Stimulated activated CD4-positive, alpha-beta T cell treated with anti-CD3 and anti-CD28 coated beads, Interleukin-4, amount 100 ng/mL, for 24 hours (primary cell): ENCODE data around the gene ZNF790.
"Not testable (repeated sequence)": the region's sequence is repeated elsewhere in the genome, so short reads cannot be mapped to it uniquely, and the experiment has no call there.

Experiments used
- DNase-seq: peaks from one replicate; pipeline ENCODE4 v3.0.0-alpha.2; 2020

ZNF790 gene

DNA sequence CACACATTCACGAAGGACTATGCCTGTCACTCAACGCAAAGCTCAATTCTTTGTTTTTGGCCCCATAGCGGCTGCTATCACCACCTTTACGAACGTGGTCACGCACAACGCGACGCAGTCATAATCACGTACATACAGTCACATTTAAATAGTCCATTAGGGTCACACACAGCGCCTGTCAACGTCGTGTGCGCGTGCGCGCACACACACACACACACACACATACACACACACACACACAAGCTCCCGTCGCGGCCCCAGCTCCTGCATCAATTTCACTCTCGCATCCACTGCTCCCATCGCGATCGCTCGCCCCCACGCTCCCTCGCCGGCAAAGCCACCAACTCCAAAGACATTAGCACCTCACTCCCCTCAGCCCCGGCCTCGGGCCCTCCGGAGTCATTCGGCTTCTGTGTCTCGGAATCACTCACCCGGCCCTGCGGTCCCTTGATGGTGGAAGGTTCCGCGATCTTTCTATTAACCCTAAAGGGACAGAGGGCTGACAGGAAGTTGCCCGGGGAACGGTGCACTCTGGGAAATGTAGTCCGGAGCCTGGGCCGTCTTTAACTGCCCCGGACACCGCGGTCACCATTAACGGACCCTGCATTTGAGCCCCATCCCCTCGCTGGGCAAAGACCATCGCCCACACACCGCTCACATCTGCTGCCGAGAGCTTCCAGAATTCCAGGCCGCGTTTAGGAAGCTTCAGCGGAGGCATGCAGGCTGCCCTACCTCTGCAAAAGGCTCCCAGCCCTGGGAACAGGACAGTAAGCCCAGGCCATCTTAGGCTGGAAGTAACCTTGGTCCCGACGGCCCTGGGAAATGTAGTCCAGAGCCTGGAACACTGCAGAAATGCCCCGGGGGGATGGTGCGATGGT is at the start of gene ZNF790:
ZNF790 (minus strand) TSS at position 482 of the 878 bp plus-strand sequence. CDS start 12,768 bp downstream, outside the sequence.
- DNase-seq, result peak; percentile 86

DNA sequence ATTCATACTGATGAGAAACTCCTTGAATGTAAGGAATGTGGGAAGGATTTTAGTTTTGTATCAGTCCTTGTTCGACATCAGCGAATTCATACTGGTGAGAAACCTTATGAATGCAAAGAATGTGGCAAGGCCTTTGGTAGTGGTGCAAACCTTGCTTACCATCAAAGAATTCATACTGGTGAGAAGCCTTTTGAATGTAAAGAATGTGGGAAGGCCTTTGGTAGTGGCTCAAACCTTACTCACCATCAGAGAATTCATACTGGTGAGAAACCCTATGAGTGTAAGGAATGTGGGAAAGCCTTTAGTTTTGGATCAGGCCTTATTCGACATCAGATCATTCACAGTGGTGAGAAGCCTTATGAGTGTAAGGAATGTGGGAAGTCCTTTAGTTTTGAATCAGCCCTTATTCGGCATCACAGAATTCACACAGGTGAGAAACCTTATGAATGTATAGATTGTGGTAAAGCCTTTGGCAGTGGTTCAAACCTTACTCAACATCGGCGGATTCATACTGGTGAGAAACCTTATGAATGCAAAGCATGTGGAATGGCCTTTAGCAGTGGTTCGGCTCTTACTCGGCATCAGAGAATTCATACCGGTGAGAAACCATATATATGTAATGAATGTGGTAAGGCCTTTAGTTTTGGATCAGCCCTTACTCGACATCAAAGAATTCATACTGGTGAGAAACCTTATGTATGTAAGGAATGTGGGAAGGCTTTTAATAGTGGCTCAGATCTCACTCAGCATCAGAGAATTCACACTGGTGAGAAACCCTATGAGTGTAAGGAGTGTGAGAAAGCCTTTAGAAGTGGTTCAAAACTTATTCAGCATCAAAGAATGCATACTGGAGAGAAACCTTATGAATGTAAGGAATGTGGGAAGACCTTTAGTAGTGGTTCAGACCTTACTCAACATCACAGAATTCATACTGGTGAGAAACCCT is 39.1 kb upstream of the ZNF790 start:
- DNase-seq, result no peak

DNA sequence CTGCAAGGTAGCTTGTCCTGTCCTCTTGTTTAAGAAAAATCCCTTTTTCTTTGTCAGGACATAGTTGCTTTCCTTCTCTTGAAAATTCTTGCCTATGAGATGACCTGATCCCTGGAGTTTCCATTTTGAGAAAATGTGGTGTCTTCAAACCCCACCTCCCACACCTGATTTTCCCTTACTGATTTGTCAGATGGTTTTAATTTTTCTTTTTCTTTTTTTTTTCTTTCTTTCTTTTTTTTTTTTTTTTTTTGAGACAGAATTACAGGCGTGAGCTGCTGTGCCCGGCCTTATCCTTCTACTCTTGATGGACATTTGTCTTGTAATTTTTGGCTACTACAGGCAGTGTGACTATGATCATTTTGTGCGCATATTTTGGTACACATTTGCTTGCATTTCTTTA is 13.7 kb upstream of the ZNF790 start:
- DNase-seq, result no peak

DNA sequence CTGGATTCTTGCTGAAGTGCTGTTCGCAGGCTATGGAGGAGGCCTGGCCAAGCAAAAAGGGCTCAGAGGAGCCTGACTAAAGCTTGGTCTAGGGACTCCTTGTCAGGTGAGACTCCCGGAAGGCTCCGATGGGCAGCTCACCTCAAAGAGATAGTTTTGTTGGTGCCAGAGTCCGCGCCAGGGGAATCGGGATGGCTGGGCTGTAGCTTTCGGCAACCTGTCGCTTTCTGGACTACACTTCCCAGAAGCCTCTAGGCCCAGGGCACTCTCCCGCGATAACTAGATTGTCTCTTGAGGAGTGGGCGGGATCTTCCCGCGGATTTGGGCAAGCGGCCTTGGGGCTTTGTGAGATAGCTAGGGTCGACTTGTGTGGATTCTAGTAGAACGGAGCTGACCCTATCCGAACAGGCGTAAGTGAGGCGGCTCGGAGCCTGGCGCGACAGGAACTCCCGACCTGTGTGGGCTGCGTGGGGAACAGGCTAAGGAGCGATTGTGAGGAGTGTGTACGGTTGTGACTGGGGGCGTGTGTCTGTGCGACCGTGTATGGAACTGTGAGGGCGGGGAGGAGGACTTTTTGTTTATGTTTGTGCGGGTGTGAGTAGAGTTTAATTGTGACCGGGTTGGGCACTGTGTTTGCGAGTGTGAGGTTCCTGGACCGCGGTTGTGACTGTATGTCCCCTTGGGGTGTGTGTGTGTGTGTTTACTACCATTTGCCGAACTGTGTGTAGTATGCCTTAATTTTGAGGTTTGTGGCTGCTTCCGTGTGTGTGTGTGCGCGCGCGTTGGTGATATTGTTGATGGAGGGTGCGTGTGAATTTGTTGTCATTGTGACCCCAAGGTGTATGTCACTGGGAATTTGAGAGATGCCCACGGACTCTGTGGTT is 12.6 kb upstream of the ZNF790 start, which contains the start of gene ZNF345:
ZNF345 (plus strand) TSS at position 318 of the 884 bp plus-strand sequence. CDS start 25,955 bp downstream, outside the sequence.
- peak; percentile 88 for DNase-seq

DNA sequence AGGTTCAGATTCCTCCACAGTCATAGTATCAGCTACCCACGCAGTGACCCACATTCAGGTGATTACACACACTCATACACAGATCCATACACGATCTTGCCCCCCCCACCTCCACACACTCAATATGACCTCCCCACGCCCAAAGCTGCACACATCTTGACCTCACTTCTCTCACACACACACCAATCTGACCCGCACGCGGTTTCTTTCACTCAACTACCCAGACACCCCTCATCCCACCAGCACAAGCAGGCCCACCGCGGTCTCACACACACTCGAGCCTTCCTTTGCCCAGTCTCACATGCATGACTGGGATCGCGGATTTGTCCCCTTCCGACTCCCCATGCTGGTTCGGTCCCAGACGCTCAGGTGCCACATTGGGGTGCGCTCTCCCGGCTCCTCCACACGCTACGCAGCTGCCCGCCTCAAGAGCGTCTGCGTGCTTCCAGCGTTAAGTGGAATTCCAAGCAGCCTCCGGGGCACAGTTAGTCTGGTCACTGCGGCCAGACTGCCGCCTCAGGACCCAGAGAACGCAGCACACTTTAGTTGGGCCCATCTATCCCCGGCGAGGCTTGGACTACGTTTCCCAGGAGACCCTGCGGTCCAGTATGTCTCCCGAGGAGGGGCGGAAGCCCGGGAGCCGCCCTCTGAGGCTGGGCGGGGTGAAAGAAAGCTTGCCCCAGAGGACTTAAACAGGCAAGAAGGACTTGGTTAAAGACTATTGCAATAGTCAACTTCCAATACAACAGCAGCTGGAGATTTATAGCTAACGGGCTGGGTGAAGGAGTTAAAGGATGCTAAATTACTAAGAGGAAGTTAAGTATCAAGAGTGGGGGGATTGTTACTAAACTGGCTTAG is 11.7 kb upstream of the ZNF790 start:
- DNase-seq, result peak; percentile 92

DNA sequence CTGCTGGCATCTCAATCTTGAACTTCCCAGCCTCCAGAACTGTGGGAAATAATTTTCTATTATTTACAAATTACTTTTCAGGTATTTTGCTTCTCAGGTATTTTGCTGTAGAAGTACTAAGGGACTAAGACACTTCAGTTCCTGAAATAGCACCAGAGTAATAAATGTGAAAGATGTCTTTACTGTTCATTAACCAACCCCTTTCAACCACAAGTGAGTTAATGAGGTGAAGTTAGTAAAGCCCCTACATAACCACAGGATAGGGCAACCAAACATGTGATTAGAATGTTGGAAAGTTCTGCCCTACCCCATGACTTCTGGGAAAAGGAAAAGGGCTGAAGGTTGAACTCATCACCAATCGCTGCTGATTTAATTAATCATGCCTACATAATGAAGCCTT is 9.8 kb upstream of the ZNF790 start:
- DNase-seq, result no peak

DNA sequence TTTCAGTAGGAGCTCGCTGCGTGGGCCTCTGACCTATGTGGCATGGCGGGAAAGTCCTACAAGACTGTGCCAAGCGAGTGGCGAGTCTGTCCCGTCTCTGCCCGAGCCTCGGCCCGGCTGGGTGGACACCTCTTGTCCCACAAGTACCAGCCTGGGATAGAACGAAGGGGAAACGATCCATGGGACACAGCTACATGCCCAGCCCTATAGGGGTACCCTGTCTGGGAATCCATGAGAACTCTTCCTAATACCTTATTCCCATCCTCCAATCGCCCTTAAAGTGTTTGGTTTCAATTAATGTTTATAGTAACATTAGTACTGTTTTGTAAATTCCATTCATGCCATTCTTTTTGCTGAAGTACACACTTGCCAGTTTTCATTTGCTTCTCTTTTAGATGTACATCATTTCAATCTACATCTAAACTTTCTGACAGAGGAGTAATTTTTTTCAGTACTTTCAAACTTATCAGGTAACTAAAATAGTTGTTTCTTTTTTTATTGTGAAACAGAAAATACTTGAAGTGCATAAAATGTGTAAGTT is 667 bp upstream of the ZNF790 start:
- DNase-seq, result no peak

DNA sequence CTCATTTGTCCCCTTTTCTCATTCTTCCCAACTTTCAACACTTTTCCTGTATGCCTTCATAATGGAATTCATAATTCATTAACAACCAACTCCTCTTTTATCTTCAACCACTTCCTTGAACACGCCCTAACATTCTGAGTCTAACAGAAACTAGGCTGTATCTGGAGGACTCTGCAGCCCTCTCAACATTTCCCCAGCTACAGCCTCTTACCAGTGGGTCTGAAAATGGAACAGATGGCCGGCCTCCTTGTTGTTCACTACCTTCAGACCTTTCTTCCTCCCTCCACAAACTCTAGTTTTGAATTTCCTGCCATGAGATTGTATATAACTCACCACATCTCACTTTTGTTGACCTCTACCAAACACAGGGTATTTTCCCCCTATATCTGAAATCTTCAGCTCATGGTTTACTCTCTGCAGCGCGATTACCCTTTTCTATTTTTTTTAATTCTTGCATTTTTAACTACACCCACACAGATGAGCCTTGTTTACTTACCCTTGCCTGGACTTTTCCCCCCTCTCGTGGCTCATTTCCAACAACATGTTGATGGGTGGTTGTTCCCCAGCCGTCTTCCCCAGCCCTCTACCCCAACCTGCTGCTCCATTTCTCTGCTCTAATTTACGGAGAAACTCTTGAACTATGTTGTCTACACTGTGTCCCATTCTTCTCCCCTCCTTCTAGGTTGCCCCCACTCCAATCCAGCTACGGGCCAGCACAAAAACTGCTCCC is 846 bp downstream of the ZNF790 start:
- no peak for DNase-seq

DNA sequence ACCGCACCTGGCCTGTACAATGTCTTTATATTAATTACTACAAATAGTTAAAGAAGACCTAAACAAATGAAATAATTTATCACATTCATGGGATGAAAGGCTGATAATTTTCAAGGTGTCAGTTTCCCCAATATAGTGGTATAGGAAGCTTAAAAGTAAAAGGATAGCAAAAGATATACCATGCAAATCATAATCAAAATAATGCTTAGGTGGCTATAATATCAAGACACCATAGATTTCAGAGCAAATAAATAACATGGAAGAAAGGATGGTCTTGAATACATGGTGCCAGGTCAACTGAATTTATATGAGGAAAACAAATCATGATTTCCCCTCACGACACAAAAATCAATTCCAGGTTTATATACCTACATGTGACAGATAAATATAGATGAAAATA is 4.8 kb downstream of the ZNF790 start:
- no peak for DNase-seq

DNA sequence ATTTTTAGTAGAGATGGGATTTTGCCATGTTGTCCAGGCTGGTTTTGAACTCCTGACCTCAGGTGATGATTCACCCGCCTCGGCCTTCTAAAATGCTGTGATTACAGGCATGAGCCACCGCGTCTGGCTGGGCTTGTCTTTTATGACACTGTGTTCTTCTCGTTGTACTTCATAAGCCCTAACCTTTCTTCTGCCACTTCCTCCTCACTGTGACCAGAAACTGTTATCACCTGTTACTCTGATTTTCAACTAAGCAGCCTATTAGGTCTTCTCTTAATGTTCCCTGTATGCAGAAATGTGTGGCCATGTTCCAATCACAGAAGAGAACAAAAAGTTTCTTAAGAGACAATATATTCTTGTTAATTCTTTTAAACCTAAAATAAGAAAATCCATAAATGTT is 16.4 kb downstream of the ZNF790 start:
- DNase-seq, result no peak

DNA sequence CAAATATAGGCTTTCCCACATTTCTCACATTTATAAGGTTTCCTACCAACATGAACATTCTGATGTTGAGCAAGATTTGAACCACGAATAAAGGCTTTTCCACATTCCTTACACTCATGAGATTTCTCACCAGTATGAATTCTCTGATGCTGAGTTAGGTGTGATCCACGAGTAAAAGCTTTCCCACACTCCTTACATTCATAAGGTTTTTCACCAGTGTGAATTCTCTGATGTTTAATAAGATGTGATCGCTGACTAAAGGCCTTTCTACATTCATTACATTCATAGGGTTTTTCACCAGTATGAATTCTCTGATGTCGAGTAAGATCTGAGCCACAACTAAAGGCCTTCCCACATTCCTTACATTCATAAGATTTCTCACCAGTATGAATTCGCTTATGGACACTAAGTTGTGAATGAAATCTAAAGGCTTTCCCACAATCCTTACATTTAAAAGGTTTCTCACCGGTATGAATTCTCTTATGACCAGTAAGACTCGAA is 19.0 kb downstream of the ZNF790 start:
- no peak for DNase-seq

DNA sequence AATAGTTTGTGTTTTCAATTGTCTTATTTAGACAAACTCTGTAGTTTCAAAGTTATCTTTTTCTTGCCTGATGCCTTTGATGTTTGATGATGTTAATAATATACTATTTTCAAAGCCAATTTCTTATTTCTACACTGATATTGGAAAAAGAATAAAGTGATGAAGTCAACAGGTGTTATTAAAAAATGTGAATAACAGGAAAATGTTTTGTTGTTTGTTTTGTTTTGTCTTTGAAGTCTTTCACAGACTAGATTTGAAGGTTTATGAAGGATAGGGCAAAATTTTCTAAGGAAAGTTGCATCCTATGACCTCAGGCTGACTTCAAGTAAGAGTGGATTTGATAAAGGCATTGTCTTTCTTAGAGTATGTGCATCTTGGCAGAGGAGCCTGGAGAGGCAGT is 31.2 kb downstream of the ZNF790 start:
- no peak for DNase-seq

DNA sequence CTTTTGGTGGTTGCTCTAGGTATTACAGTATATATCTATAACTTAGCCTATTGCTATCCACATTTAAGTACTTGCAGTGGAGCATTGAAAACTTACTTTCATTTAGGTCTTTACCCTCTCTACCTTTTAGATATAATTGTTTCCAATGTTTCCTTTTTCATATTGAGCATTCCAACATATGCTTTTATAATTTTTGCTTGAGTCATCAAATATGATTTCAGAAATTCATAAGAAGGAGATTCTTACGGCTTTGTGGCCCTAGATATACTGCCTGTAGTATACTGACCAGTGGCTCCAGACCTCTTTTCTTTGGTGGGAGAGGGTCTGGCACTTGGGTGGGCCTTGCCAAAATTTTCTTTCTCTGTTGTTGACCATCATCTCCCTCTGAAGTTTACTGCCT is 32.8 kb downstream of the ZNF790 start:
- DNase-seq, result no peak

DNA sequence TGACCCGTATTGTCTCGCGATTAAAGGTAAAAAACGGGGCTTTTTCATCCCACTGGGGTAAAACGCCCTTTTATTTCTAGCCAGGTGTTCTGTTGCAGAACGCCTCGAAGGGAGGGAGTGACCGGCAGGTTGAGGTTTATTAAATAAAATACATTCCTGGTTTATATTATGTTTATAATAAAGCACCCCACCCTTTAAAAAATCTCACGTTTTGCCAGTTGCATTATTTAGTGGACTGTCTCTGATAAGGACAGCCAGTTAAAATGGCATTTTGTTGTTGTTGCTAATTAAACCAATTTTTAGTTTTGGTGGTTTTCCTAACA is 40.4 kb downstream of the ZNF790 start:
- no peak for DNase-seq

DNA sequence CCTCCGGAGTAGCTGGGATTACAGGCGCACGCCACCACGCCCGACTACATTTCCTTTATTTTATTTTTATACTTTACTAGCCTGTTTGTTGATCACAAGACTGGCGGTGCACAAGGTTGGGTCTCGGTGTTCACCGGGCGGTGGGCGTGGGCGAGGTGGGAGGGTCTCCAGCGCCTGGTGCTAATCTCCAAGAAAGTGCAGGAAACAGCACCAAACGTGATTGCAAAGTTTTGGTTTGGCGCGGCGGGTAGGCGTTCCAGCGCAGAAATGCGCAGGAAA is 41.5 kb downstream of the ZNF790 start:
- no peak for DNase-seq

DNA sequence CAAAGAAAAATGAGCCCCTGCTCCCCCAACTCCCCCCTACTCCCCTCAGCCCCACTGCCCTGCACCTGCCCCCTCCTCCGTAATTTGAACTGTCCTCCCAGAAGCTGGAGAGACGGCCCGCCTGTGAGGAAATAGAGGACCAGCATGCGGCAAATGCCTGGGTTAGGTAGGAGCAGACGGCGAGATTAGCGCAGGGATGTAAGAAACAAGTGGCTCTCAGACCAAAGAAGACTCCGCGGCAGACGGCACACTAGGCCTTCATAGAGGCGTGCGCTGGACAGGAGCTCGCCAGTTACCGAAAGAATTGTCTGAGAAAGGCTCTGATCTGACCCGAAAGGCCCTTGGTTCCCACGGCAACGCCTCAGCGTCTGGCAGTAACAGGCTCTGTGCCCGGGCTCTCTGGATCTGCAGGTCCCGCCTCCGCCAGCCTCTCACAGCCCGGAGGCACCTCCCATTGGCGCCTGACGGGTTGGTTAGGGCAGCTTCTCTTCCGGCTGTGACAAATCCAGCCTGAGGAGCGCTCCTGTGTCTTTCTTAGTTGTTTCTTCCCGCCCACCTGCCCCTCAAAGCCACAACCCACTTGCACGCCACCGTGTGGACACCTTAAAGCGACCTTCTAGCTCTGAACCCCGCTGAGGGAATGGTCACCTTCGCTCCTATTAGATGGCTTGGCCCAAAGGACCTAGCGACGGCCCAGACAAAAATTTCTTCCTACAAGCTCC is 46.6 kb downstream of the ZNF790 start:
- not testable (repeated sequence) for DNase-seq

DNA sequence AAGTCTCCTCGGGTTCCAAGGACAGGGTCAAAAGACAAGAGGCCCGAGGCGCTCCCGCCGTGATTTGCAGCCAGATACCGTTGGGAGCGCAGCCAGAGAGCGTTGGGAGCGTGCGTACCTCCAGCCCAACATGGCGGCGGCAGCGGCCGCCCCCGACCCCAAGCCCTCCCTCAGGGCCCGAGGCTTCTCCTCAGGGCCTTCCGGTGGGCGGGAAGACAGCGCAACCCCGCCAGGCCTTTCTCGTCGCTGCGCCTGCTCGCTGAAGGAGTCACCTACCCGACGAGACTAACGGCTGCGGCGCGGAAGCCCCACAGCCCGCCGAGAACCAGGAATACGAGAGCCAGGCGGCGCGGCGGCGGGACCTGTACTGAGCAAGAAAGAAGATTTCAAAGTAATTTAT is 62.4 kb downstream of the ZNF790 start:
- no peak for DNase-seq

DNA sequence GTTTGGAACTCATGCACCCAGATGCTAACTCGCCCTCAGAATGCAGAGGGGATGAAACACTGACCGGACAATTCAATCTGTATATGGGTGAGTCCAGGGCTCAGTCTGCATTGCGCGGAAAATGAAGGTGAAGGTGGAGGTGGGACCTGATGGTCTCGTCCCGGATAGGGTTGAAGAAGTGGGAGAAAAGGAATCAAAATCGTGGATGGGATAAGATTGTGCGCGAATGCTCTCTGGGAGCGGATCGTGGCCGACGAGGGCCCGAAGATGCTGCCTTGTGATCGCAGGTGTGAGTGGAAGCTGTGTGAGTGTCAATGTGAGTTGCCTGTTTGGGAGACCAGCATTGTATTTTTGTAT is 65.0 kb downstream of the ZNF790 start:
- no peak for DNase-seq

DNA sequence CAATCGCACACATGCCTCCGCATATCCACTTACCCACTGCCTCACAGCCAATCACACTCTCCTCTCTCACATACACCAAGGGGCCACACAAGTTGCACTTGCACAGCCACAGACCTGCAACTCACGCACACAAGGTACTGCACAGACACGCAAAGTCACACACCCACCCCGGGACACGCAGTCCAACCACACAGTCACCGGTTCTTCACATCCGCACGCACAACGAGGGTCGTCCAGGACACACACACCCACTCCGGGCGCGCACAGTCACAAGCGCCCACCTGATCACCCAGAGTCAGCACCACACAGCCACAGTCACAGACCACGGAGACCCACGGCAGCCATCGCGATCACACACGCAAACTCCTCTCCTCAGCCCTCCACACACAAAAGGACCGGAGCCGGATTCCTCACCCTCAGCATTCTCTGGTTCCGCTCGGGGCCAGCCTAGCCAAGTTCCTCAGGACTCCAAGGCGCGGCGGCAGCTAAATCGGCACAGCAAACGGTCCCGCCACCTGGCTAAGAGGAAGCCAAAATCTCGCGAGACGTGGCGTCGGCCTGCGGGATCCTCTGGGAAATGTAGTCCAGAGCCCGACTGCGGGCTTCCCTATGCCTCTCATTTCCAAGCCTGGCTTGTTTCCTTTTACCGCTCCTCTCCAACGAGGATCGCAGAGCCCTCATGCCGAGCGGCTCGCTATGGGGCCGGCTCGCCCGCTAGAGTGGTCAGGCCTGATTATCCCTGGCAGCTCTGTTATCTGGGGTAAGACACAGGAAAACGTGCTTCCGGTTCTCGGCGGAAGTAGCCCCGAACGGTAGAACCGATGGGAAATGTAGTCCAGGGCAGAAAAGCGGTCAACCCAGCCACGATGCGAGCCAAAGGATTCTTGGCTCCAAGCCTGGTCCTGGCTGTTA is 65.6 kb downstream of the ZNF790 start, which contains the start of gene ZNF850:
ZNF850 (minus strand) TSS at position 497 of the 912 bp plus-strand sequence. CDS start 10,201 bp downstream, outside the sequence.
- peak; percentile 96 for DNase-seq
